ENCODE data around the gene SETD6.

GRCh38 chr16:58513874-58514273 is 1.4 kb upstream of the SETD6 start:
- TF ChIP-seq POLR2AphosphoS5 (IDR thresholded peaks at IDR 0.05) = no peak
- TF ChIP-seq, protein P1, sequence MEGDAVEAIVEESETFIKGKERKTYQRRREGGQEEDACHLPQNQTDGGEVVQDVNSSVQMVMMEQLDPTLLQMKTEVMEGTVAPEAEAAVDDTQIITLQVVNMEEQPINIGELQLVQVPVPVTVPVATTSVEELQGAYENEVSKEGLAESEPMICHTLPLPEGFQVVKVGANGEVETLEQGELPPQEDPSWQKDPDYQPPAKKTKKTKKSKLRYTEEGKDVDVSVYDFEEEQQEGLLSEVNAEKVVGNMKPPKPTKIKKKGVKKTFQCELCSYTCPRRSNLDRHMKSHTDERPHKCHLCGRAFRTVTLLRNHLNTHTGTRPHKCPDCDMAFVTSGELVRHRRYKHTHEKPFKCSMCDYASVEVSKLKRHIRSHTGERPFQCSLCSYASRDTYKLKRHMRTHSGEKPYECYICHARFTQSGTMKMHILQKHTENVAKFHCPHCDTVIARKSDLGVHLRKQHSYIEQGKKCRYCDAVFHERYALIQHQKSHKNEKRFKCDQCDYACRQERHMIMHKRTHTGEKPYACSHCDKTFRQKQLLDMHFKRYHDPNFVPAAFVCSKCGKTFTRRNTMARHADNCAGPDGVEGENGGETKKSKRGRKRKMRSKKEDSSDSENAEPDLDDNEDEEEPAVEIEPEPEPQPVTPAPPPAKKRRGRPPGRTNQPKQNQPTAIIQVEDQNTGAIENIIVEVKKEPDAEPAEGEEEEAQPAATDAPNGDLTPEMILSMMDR (IDR thresholded peaks at IDR 0.05) = no peak

Data from esophagus muscularis mucosa (tissue), 3 donors.